Esophagus muscularis mucosa (tissue), 3 donors: Measurements from ENCODE around the gene SLC25A10.

Experiments used
- POLR2A ChIP-seq: fragments of 450-650 bp; IDR thresholded peaks from one replicate; pipeline ENCODE4 v1.6.1; 2017; ENCODE audit warnings: antibody characterized with exemption, moderate library complexity, mild to moderate bottlenecking, low read depth
- TF ChIP-seq, protein P1 (sequence below), 3 experiments: fragments of 200-600 bp in 2 of 3; fragments of 450-650 bp in 1 of 3; sonication (generic) in 2 of 3; IDR thresholded peaks; one replicate each; pipeline ENCODE4 v1.5.1; 2017 to 2019; ENCODE audit warnings: antibody characterized with exemption in 3 of 3, mild to moderate bottlenecking in 2 of 3, moderate library complexity in 1 of 3

DNA sequence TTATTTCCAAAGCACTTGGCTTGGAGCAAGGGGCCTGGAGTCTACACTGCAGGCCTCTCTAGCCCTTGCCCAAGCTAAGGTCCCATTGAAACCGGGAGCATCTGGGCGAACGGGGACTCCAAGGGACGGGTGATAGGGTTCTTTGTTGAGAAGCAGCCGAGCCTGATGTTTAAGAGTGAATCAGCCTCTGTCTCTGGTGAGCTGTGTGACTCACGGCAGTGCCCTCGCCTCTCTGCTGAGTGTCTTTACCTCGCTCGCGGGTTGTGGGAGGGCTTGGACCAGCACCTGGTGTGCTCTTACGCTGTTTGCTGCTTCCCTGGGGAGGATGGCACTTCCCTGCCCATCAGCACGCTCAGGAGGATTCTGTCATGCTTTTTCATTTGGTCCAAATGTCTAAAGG is 27.0 kb upstream of the SLC25A10 start:
- TF ChIP-seq POLR2A, result no peak
- TF ChIP-seq, protein P1, sequence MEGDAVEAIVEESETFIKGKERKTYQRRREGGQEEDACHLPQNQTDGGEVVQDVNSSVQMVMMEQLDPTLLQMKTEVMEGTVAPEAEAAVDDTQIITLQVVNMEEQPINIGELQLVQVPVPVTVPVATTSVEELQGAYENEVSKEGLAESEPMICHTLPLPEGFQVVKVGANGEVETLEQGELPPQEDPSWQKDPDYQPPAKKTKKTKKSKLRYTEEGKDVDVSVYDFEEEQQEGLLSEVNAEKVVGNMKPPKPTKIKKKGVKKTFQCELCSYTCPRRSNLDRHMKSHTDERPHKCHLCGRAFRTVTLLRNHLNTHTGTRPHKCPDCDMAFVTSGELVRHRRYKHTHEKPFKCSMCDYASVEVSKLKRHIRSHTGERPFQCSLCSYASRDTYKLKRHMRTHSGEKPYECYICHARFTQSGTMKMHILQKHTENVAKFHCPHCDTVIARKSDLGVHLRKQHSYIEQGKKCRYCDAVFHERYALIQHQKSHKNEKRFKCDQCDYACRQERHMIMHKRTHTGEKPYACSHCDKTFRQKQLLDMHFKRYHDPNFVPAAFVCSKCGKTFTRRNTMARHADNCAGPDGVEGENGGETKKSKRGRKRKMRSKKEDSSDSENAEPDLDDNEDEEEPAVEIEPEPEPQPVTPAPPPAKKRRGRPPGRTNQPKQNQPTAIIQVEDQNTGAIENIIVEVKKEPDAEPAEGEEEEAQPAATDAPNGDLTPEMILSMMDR (IDR thresholded peaks at IDR 0.05), result no peak
